Measurements from ENCODE around the gene EFCAB6. TPM values are rescaled to one million over a fixed set of nuclear protein-coding genes. Genes with fewer than 3 reads are reported as not detected.

The EFCAB6 gene
- total and polyA plus RNA-seq, 11 donors, result 0.53 to 2.3 (median 1.5) TPM

DNA sequence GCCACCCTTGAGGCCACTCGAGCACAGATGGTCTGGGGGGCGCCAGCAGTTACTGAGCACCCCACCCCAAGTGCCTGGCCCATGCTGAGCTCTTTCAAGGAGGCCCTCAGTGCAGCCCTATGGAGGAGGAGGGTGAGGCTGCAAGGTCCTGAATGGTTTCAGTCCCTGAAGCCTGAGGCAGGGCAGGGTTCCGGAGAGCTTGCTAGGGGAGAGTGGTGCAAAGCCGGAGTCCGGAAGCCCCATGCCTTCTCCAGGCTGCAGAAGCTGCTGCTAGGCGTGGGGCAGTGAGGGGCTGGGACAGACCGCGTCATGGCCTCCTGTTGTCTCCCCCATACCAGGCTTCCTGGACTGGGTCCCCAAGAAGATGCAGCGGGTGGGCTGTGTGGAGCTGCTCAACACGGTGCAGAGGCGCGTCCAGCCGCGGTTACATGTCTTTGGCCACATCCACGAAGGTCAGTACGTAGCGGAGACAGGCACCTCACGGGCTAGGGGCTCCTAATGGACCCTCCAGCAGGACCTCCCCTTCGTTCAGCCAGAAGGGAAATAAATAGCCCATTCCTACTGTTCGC, 309.7 kb downstream of the EFCAB6 start:
- ATAC-seq (no peak), DNase-seq (no peak)
- Histone ChIP-seq H3K4me3 (no peak overlapping the region), H3K36me3 (no peaks in the 10 kb centered on the region), H3K27me3 (peaks cover 0 to 2% (median 0%) of the 10 kb centered on the region in 9 donors), H3K27ac (no peak overlapping the region), H3K4me1 (no peaks in the 10 kb centered on the region), H3K9me3 (no peaks in the 10 kb centered on the region)
- intact Hi-C loops (cut with DNase I), result no loop called here
- TF ChIP-seq CTCF (IDR thresholded peaks at IDR 0.05) (no peak), POLR2A (IDR thresholded peaks at IDR 0.05) (no peak)
- 79 to 85% (median 81%) methylated on average over 14 to 20 of the region's 20 CpGs for WGBS, 4 donors

GRCh38 chr22:43501878-43502277, 310.2 kb downstream of the EFCAB6 start:
- H3K4me3 ChIP-seq, result no peak overlapping the region
- no peaks in the 10 kb centered on the region for H3K36me3 ChIP-seq
- no peaks in the 10 kb centered on the region for H3K4me1 ChIP-seq
- 68 to 79% (median 71%) methylated on average over 11 of the region's 11 CpGs for WGBS, 4 donors
- intact Hi-C loops (cut with DNase I), result no loop called here
- no peak for ATAC-seq
- no peaks in the 10 kb centered on the region for H3K9me3 ChIP-seq
- no peak for TF ChIP-seq POLR2A (IDR thresholded peaks at IDR 0.05)
- TF ChIP-seq CTCF (IDR thresholded peaks at IDR 0.05), result no peak
- no peak overlapping the region for H3K27ac ChIP-seq
- DNase-seq, result no peak
- peaks cover 0 to 2% (median 0%) of the 10 kb centered on the region in 9 donors for H3K27me3 ChIP-seq

- no peak for DNase-seq
These were observed 311.0 kb downstream of the EFCAB6 start for GRCh38 chr22:43500792-43501785.

GRCh38 chr22:43498856-43499253, 313.2 kb downstream of the EFCAB6 start:
- H3K27me3 ChIP-seq, result peaks cover 0 to 2% (median 0%) of the 10 kb centered on the region in 9 donors
- H3K9me3 ChIP-seq, result no peaks in the 10 kb centered on the region
- ATAC-seq (no peak), DNase-seq (no peak)
- intact Hi-C loops (cut with DNase I), result no loop called here
- no peaks in the 10 kb centered on the region for H3K4me1 ChIP-seq
- WGBS, 4 donors, result 93 to 98% (median 95%) methylated on average over 1 of the region's 1 CpG
- no peak for TF ChIP-seq CTCF (IDR thresholded peaks at IDR 0.05)
- no peak for TF ChIP-seq POLR2A (IDR thresholded peaks at IDR 0.05)
- no peaks in the 10 kb centered on the region for H3K36me3 ChIP-seq
- no peak overlapping the region for H3K4me3 ChIP-seq
- H3K27ac ChIP-seq, result no peak overlapping the region

More at GRCh38 chr22:43500792-43501785, 311.0 kb downstream of the EFCAB6 start:
- intact Hi-C loops (cut with DNase I), result no loop called here
- no peaks in the 10 kb centered on the region for H3K9me3 ChIP-seq
- peaks cover 0 to 2% (median 0%) of the 10 kb centered on the region in 9 donors for H3K27me3 ChIP-seq
- ATAC-seq, result no peak
- H3K4me3 ChIP-seq, result no peak overlapping the region
- no peaks in the 10 kb centered on the region for H3K4me1 ChIP-seq
- TF ChIP-seq POLR2A (IDR thresholded peaks at IDR 0.05), result no peak
- WGBS, 4 donors, result 74 to 77% (median 76%) methylated on average over 22 of the region's 22 CpGs
- no peak overlapping the region for H3K27ac ChIP-seq
- no peaks in the 10 kb centered on the region for H3K36me3 ChIP-seq

Data from heart left ventricle (tissue), 16 donors.